ENCODE data around the gene IL18BP.
A peak's percentile ranks its signal among the peaks of the same experiment; 100 is the strongest.

IL18BP gene

GRCh38 chr11:71964641-71965040, 34.1 kb upstream of the IL18BP start:
- H3K4me3 ChIP-seq (replicated peaks; ENCODE audit: low read depth, low read length): no peak overlapping the region
- no peak for TF ChIP-seq CTCF (IDR thresholded peaks at IDR 0.05; ENCODE audit: low read length, missing control alignments)
- DNase-seq (ENCODE audit: low read depth): no peak

- TF ChIP-seq CTCF (IDR thresholded peaks at IDR 0.05; ENCODE audit: low read length, missing control alignments): no peak
- DNase-seq (ENCODE audit: low read depth): no peak
- no peak overlapping the region for H3K4me3 ChIP-seq (replicated peaks; ENCODE audit: low read depth, low read length)
Measured at GRCh38 chr11:71971680-71972079, 27.0 kb upstream of the IL18BP start.

- TF ChIP-seq CTCF (IDR thresholded peaks at IDR 0.05; ENCODE audit: low read length, missing control alignments): no peak
- DNase-seq (ENCODE audit: low read depth): no peak
- H3K4me3 ChIP-seq (replicated peaks; ENCODE audit: low read depth, low read length): no peak overlapping the region
Measured at GRCh38 chr11:71976551-71976950, 22.2 kb upstream of the IL18BP start.

GRCh38 chr11:71977090-71977489, 21.6 kb upstream of the IL18BP start:
- DNase-seq (ENCODE audit: low read depth): no peak
- H3K4me3 ChIP-seq (replicated peaks; ENCODE audit: low read depth, low read length): no peak overlapping the region
- no peak for TF ChIP-seq CTCF (IDR thresholded peaks at IDR 0.05; ENCODE audit: low read length, missing control alignments)

GRCh38 chr11:71977743-71978418, 20.8 kb upstream of the IL18BP start:
- peak; percentile 71 for DNase-seq (ENCODE audit: low read depth)
- TF ChIP-seq CTCF (IDR thresholded peaks at IDR 0.05; ENCODE audit: low read length, missing control alignments): peak; percentile 75
- H3K4me3 ChIP-seq (replicated peaks; ENCODE audit: low read depth, low read length): no peak overlapping the region

- no peak for TF ChIP-seq CTCF (IDR thresholded peaks at IDR 0.05; ENCODE audit: low read length, missing control alignments)
- no peak overlapping the region for H3K4me3 ChIP-seq (replicated peaks; ENCODE audit: low read depth, low read length)
Measured at GRCh38 chr11:71979094-71979493, 19.6 kb upstream of the IL18BP start.

GRCh38 chr11:71979602-71980001, 19.1 kb upstream of the IL18BP start:
- H3K4me3 ChIP-seq (replicated peaks; ENCODE audit: low read depth, low read length): no peak overlapping the region
- DNase-seq (ENCODE audit: low read depth): no peak
- no peak for TF ChIP-seq CTCF (IDR thresholded peaks at IDR 0.05; ENCODE audit: low read length, missing control alignments)

More at GRCh38 chr11:71979094-71979493, 19.6 kb upstream of the IL18BP start:
- no peak for DNase-seq (ENCODE audit: low read depth)

Measured in fibroblast of pulmonary artery (primary cell).